ENCODE results near the gene PARD3B.

- TF ChIP-seq GABPA (IDR thresholded peaks at IDR 0.05; ENCODE audit: low read depth): no peak
- TF ChIP-seq CTCF (IDR thresholded peaks at IDR 0.05; ENCODE audit: insufficient read depth, low read length): no peak
These were observed 475.4 kb downstream of the PARD3B start for GRCh38 chr2:205020673-205021072.
